Stimulated activated CD4-positive, alpha-beta T cell treated with anti-CD3 and anti-CD28 coated beads, Interleukin-1b, Interleukin-23, amount 100 ng/mL, for 48 hours (primary cell): ENCODE results near the gene PLCD3.
A peak's percentile ranks its signal among the peaks of the same experiment; 100 is the strongest.
"Not testable (repeated sequence)": the region's sequence is repeated elsewhere in the genome, so short reads cannot be mapped to it uniquely, and the experiment has no call there.

Experiments
- DNase-seq: peaks from one replicate; pipeline ENCODE4 v3.0.0-alpha.2; 2020

Gene PLCD3

GRCh38 chr17:45131616-45132319 lies 547 bp downstream of the PLCD3 start:
- peak; percentile 46 for DNase-seq

DNA sequence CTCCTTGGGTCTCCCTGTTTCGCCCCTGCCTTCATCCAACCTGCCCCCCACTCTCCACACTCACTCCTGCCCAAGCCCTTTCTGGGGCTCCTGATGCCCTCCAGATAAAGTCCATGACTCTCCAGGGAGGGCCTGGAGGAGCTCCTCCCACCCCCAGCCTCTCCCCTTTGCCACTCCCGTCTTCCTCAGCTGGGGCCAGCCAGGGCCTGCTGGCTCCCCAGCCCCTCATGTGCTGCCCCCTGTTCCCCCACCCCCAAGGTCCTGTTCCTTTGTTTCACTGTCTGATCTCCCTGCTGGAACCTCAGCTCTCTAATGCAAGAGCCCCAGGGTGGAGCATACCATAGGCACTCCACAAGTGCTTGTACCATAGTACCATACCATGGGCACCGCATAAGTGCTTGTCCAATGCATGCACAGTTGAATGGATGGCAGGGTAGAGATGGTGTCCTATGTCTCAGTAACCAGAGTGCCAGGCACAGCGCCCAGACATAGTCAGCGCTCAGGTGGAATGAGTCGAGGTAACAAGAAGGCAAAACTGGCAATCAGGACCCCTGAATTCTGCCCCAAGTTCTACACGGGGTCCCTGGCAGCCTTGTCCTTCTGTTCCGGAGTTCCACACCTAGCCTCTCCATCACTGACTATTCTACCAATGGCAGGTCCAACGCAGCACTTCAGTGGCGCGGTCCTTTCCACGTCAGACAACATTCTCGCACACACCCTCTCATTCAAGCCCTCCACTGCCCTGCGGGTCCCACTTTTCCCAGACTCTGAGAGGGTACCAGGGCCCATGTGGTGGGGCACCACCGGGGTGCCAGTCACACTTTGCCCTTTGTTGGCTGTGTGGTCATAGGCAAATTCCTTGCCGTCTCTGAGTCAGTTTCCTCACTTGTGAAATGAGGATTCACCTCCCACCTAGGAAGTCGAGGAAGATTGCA lies 1.4 kb downstream of the PLCD3 start:
- no peak for DNase-seq

- no peak for DNase-seq
These were observed 2.2 kb downstream of the PLCD3 start for GRCh38 chr17:45129940-45130680.

- no peak for DNase-seq
These were observed 2.8 kb downstream of the PLCD3 start for GRCh38 chr17:45129426-45129939.

DNA sequence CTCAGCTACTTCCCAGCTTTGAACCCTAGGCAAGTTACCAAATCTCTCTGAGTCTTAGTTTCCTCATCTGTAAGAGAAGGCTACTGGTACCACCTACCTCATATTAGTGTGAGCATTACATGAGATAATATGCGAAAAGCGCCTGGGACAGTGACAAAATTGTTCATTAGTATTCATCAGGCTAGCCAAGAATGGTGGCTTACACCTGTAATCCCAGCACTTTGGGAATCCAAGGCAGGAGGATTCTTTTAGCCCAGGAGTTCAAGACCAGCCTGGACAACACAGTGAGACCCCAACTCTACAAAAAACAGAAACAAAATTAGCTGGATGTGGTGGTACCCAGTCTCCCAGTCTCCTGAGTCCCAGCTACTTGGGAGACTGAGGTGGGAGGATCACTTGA lies 3.3 kb downstream of the PLCD3 start:
- no peak for DNase-seq

GRCh38 chr17:45128331-45128730 lies 4.0 kb downstream of the PLCD3 start:
- no peak for DNase-seq

DNA sequence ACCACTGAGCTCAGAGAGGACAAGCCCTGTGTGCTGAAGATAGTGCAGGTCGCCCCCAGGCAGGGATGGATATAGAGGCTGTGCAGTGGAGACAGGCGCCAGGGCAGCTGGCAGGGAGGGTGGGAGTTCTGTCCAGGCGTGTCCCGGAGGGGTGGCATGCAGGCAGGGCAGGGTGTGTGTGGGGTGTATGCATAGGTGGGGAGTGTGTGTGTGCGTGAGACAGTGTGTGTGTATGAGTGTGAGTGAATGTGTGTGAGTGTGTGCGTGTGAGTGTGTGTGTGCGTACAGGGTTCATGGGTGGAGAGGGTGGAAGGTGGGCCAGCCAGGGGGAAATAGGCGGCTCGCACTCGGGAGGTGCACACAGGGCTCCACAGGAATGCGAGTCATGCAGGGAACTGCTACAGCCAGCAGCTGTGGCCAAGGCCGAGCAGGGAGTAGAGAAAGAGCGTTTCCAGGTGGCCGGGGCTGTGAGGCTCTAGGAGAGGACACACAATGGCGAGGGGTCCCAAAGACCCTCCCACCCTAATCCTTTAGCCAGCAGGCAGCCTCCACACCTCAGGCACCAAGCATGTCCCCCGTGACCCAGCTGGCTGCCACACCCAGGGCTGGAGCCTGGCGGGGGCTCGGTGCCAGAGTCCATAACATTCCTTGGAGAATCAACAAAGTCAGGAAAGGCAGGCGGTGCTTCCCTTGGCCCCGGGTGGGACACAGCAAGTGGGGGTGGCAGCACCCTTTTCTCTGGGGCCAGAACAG lies 4.6 kb downstream of the PLCD3 start:
- DNase-seq: no peak

DNA sequence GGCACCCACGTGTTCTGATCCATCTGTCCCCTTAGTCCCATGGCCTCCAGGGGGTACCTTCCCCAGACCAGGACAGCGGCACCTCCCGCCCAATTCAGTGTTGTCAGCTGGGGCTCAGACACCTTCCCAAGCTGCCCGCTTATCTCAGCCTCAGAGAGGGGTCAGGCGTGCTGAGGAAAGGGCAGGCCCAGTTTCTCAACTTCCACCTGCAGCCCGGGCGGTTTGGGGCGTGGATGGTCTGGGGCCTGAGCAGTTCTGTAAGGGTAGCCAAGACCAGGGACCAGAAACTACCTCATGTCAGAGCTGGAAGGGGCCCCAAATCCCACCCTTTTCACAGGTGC lies 5.1 kb downstream of the PLCD3 start:
- no peak for DNase-seq

DNA sequence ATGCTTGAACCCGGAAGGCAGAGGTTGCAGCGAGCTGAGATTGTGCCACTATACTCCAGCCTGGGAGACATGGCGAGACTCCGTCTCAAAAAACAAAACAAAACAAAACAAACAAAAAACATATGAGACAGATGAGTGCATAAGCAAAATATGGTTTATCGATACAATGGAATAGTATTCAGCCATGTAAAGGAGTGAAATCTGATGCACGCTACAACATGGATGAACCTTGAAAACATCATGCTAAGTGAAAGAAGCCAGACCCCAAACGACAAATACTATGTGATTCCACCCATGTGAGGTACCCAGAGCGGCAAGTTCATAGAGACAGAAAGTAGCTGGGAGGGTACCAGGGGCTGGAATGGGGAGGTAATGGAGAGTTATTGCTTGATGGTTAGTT lies 6.8 kb downstream of the PLCD3 start:
- DNase-seq: no peak

GRCh38 chr17:45124797-45125122 lies 7.6 kb downstream of the PLCD3 start:
- not testable (repeated sequence) for DNase-seq

- no peak for DNase-seq
These were observed 8.2 kb downstream of the PLCD3 start for GRCh38 chr17:45123930-45124796.

DNA sequence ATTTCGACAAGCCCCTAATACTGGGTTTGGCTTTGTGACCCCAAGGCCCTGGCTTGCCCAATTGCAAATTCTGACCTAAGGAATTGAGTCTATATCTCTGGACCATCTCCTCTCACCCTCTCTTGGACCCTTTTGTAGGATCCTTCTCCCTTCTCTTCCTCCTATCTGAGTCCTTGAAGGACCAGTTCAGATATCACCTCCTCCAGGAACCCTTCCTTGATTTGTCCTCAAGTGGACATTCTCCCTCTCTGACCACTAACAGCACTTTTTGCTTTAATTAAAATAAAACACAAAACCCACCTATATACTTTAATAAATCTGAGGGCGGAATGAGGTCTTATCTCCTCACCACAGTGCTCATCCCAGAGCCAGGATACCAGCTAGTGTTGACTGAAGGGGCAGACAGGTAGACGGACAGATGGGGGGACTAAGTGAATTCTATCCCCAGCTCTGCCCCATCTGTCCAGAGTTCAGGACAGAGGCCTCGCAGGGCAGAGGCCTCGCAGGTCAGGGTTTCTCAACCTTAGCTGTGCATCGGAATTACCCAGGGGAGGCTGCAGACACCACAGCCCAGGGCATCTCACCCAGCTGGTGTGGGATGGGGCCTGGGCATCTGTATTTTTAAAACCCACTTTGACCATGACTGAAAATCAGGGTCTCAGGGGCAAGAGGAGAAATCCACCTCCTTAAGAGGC lies 9.1 kb downstream of the PLCD3 start:
- DNase-seq: no peak

- DNase-seq: no peak
These were observed 11.3 kb downstream of the PLCD3 start for GRCh38 chr17:45121055-45121454.

- no peak for DNase-seq
These were observed 11.8 kb downstream of the PLCD3 start for GRCh38 chr17:45120558-45120957.

- no peak for DNase-seq
These were observed 12.4 kb downstream of the PLCD3 start for GRCh38 chr17:45119964-45120363.

GRCh38 chr17:45118691-45119090 lies 13.6 kb downstream of the PLCD3 start:
- no peak for DNase-seq

DNA sequence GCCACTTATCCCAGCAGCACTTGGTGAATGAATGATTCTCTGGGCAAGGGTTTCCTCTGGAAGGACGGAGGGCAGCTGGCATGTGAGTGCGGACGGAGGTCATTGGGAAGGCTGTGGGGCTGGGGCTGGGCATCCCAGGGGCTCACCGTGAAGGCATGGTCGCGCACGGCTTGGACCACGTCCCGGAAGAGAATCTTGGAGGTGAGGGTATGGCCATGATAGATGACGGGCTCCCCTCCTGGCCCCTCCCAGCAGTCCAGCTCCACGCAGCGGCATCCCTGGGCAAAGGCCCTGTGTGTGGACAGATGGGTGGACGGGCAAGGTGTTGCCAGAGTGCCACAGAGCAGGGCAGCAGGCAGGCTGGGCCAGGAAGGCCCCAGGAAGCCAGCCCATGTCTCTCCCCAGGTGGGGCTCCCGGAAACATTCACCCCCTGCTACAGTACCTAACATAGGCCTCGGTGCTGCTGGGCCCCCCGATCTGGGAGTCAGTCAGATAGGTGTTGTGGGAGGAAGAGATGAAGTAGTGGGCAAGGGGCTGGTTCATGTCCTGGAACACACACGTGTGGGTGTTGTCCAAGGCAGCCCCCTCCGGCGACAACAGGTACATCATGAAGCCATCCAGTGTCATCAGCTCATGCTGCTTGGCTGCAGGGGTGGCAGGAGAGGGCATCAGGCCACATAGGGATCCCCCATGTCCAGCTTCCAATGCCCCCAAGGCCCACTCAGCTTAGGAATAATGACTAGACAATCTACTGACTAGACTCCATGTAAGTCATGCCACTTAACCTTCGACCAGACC lies 14.3 kb downstream of the PLCD3 start:
- no peak for DNase-seq

DNA sequence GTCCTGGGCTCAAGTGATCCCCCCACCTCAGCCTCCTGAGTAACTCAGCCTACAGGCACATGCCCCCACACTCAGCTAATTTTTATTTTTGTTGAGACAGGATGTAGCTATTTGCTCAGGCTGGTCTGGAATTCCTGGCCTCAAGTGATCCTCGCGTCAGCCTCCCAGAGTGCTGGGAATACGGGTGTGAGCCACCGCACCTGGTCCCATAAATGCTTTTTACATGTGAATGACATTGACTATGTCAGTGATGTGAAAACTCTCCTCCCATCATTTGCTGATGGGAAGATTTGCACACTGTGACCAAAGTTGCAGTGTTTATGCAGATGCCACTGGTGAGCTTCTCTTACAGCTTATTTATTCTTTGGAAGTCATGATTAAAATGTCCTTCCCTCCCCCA lies 15.0 kb downstream of the PLCD3 start:
- DNase-seq: no peak

GRCh38 chr17:45116434-45117016 lies 15.8 kb downstream of the PLCD3 start:
- DNase-seq: no peak

DNA sequence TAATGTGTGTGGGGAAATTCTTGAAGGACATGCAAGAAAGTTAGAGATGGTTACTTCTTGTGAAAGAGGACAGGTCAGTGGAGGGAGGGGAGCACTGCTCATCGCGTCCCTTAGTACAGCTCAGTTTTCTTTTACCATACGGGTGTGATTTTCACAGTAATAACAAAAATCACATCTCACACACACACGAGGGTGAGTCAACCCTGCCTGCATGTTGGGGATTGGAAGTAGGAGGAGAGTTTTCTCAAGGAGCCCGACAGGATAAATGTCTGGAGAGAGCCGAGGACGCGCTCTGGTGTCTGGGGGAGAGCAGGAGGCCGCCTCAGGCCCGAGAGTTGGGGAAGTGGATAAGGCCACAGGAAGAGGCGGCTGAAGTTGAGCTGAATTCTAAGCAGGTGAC lies 16.4 kb downstream of the PLCD3 start:
- no peak for DNase-seq
